MM.1S (cell line): ENCODE measurements around the gene VSTM4.

Experiments used
- DNase-seq: peaks from one replicate; pipeline ENCODE4 v3.0.0-alpha.2; 2015
- H2AFZ ChIP-seq: fragments of 300-600 bp; sonication (generic); 2 replicates; pipeline ENCODE4 v1.6.0; 2016; ENCODE audit warnings: antibody characterized with exemption, low read length
- H3F3A ChIP-seq: fragments of 300-600 bp; sonication (generic); 2 replicates; pipeline ENCODE4 v1.6.1; 2016; ENCODE audit warnings: mild to moderate bottlenecking, antibody characterized with exemption, low read length, moderate library complexity, mixed read lengths; ENCODE audit not compliant: insufficient read depth
- H3K27ac ChIP-seq: fragments of 300-600 bp; sonication (generic); 2 replicates; pipeline ENCODE4 v1.5.1; 2016; ENCODE audit warnings: mild to moderate bottlenecking, low read length
- H3K27me3 ChIP-seq: fragments of 300-600 bp; sonication (generic); replicated peaks from 2 replicates; pipeline ENCODE4 v1.6.0; 2016; ENCODE audit warnings: low read length; ENCODE audit not compliant: insufficient read depth
- H3K36me3 ChIP-seq: fragments of 300-600 bp; sonication (generic); replicated peaks from 2 replicates; pipeline ENCODE4 v1.6.1; 2016; ENCODE audit warnings: mild to moderate bottlenecking, low read length, mixed read lengths; ENCODE audit not compliant: insufficient read depth
- H3K4me1 ChIP-seq: fragments of 300-600 bp; sonication (generic); 2 replicates; pipeline ENCODE4 v1.6.1; 2016; ENCODE audit warnings: low read length, mixed read lengths
- H3K4me2 ChIP-seq: fragments of 300-600 bp; sonication (generic); 2 replicates; pipeline ENCODE4 v1.6.0; 2016; ENCODE audit warnings: low read depth, low read length
- H3K4me3 ChIP-seq: fragments of 300-600 bp; sonication (generic); 2 replicates; pipeline ENCODE4 v1.5.1; 2016; ENCODE audit warnings: low read length, mixed read lengths
- H3K79me2 ChIP-seq: fragments of 300-600 bp; sonication (generic); 2 replicates; pipeline ENCODE4 v1.6.1; 2016; ENCODE audit warnings: mixed run types, low read length, mixed read lengths
- H3K9ac ChIP-seq: fragments of 300-600 bp; sonication (generic); 2 replicates; pipeline ENCODE4 v1.6.1; 2016; ENCODE audit warnings: low read length, mixed read lengths
- H3K9me2 ChIP-seq: fragments of 300-600 bp; sonication (generic); replicated peaks from 2 replicates; pipeline ENCODE4 v1.6.1; 2016; ENCODE audit warnings: mild to moderate bottlenecking, low read length, mixed read lengths; ENCODE audit not compliant: insufficient read depth
- H3K9me3 ChIP-seq: fragments of 300-600 bp; sonication (generic); replicated peaks from 2 replicates; pipeline ENCODE4 v1.6.1; 2016; ENCODE audit warnings: mild to moderate bottlenecking, low read length, mixed read lengths; ENCODE audit not compliant: insufficient read depth
- H4K20me1 ChIP-seq: fragments of 300-600 bp; sonication (generic); 2 replicates; pipeline ENCODE4 v1.6.1; 2016; ENCODE audit warnings: mild to moderate bottlenecking, low read length, moderate library complexity, mixed read lengths; ENCODE audit not compliant: insufficient read depth
- EZH2 ChIP-seq: fragments of 300-600 bp; sonication (generic); optimal IDR thresholded peaks from 2 replicates; pipeline ENCODE3; 2017; ENCODE audit warnings: low read depth, mild to moderate bottlenecking, antibody characterized with exemption, low read length, mixed read lengths
- EZH2phosphoT487 ChIP-seq: fragments of 300-600 bp; sonication (generic); IDR thresholded peaks from 2 replicates; pipeline ENCODE4 v1.6.1; 2018; ENCODE audit warnings: antibody characterized with exemption, low read length
- TF ChIP-seq, protein P1 (sequence below): fragments of 300-600 bp; sonication (generic); IDR thresholded peaks from 2 replicates; pipeline ENCODE4 v1.5.1; 2016; ENCODE audit warnings: antibody characterized with exemption, low read length, mixed read lengths

Gene VSTM4

GRCh38 chr10:49158404-49158803, 43.1 kb upstream of the VSTM4 start:
- Histone ChIP-seq H3K4me1 (no peaks in the 10 kb centered on the region), H3K9me2 (no peaks in the 10 kb centered on the region), H3K27me3 (no peaks in the 10 kb centered on the region), H3F3A (no peaks in the 10 kb centered on the region), H4K20me1 (no peaks in the 10 kb centered on the region), H2AFZ (no peak overlapping the region), H3K4me3 (no peak overlapping the region), H3K9me3 (no peaks in the 10 kb centered on the region), H3K79me2 (no peaks in the 10 kb centered on the region), H3K27ac (no peak overlapping the region), H3K36me3 (no peaks in the 10 kb centered on the region), H3K9ac (no peak overlapping the region), H3K4me2 (no peak overlapping the region)
- TF ChIP-seq, protein P1, sequence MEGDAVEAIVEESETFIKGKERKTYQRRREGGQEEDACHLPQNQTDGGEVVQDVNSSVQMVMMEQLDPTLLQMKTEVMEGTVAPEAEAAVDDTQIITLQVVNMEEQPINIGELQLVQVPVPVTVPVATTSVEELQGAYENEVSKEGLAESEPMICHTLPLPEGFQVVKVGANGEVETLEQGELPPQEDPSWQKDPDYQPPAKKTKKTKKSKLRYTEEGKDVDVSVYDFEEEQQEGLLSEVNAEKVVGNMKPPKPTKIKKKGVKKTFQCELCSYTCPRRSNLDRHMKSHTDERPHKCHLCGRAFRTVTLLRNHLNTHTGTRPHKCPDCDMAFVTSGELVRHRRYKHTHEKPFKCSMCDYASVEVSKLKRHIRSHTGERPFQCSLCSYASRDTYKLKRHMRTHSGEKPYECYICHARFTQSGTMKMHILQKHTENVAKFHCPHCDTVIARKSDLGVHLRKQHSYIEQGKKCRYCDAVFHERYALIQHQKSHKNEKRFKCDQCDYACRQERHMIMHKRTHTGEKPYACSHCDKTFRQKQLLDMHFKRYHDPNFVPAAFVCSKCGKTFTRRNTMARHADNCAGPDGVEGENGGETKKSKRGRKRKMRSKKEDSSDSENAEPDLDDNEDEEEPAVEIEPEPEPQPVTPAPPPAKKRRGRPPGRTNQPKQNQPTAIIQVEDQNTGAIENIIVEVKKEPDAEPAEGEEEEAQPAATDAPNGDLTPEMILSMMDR: no peak
- TF ChIP-seq EZH2phosphoT487: no peak
- TF ChIP-seq EZH2: no peak
- DNase-seq: no peak

DNA sequence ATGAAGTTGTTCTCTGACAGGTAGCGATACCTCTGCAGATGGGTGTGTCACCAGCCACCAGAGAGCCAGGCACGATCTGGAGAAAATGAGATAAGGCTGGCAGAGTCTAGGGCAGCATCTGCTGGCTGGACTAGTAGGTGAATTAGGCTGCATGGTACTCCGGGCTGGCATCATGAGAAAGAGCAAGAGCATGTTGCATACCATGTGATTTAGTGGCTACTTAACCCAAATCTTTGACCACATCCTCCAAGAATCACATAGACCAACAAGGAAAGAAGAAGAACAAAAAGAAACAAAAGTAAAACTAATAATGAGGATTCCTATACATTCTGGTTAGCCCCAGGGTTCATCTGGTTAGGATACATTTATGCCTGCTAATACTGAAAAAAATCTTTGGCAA, 41.9 kb upstream of the VSTM4 start:
- Histone ChIP-seq H3K4me2 (no peak overlapping the region), H3K4me1 (no peaks in the 10 kb centered on the region), H3K9me2 (no peaks in the 10 kb centered on the region), H3K9ac (no peak overlapping the region), H3K27me3 (no peaks in the 10 kb centered on the region), H3K4me3 (no peak overlapping the region), H3F3A (no peaks in the 10 kb centered on the region), H3K36me3 (no peaks in the 10 kb centered on the region), H3K79me2 (no peaks in the 10 kb centered on the region), H2AFZ (no peak overlapping the region), H4K20me1 (no peaks in the 10 kb centered on the region), H3K9me3 (no peaks in the 10 kb centered on the region), H3K27ac (no peak overlapping the region)
- DNase-seq: peak; percentile 6
- TF ChIP-seq EZH2phosphoT487 (no peak), EZH2 (no peak)
- TF ChIP-seq, protein P1: no peak

DNA sequence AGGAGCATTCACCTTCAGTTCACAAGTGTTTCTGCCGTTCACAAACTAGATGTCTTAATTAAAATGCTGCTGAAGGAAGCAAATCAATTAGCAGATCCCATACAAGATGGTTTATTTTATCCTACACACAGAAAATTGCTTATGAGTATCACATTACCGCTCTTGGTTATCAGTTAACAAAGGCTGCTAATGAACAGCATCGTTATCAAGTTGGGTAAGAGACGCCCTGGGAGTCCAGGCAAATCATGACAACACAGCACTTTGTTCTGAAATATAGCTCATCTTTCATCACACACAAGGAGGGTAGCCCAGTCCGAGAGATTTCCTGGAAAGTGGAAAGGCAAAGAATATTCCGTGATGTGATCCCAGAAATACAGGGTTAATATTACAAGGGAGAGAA, 39.3 kb upstream of the VSTM4 start:
- no peak overlapping the region for H3K4me2 ChIP-seq
- H3K79me2 ChIP-seq: no peaks in the 10 kb centered on the region

More for the DNA sequence above, 39.3 kb upstream of the VSTM4 start:
- no peak overlapping the region for H2AFZ ChIP-seq
- no peak overlapping the region for H3K9ac ChIP-seq
- H3K4me3 ChIP-seq: no peak overlapping the region
- H3K9me3 ChIP-seq: no peaks in the 10 kb centered on the region
- no peak overlapping the region for H3K27ac ChIP-seq
- no peaks in the 10 kb centered on the region for H4K20me1 ChIP-seq
- H3F3A ChIP-seq: no peaks in the 10 kb centered on the region
- no peaks in the 10 kb centered on the region for H3K27me3 ChIP-seq
- no peak for DNase-seq
- TF ChIP-seq EZH2phosphoT487: no peak
- TF ChIP-seq, protein P1: no peak
- no peak for TF ChIP-seq EZH2
- no peaks in the 10 kb centered on the region for H3K4me1 ChIP-seq
- H3K36me3 ChIP-seq: no peaks in the 10 kb centered on the region
- no peaks in the 10 kb centered on the region for H3K9me2 ChIP-seq
